Endothelial cell of hepatic sinusoid (primary cell): Measurements from ENCODE around the gene MLLT1.

Experiments used
- in situ Hi-C: cut with HindIII; loops from 2 replicates; pipeline ENCODE4 v1.10.0; 2017; ENCODE audit warnings: low sequenced_read_pairs

MLLT1 gene

DNA sequence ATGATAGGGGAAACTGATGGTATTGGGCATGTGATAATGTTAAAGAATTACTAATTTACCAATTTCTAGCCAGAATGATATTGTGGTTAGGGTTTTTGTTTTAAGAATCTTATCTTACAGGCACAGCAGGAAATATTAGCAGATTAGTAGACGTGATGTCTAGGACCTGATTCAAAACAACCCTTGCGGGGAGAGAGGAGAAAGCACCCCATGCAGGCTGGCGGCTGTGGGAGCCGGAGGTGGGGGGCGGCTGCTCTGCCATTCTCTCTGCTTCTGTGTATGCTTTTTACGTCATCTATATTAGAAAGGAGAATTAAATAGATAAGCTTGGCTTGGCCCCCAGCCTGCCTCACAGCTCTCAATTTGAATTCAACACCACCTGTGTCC lies 41.5 kb downstream of the MLLT1 start:
- in situ Hi-C loops: loop anchor here (5.0 kb wide), 2 partner anchors 34 to 91 kb away; no protein-coding TSS in a partner anchor

DNA sequence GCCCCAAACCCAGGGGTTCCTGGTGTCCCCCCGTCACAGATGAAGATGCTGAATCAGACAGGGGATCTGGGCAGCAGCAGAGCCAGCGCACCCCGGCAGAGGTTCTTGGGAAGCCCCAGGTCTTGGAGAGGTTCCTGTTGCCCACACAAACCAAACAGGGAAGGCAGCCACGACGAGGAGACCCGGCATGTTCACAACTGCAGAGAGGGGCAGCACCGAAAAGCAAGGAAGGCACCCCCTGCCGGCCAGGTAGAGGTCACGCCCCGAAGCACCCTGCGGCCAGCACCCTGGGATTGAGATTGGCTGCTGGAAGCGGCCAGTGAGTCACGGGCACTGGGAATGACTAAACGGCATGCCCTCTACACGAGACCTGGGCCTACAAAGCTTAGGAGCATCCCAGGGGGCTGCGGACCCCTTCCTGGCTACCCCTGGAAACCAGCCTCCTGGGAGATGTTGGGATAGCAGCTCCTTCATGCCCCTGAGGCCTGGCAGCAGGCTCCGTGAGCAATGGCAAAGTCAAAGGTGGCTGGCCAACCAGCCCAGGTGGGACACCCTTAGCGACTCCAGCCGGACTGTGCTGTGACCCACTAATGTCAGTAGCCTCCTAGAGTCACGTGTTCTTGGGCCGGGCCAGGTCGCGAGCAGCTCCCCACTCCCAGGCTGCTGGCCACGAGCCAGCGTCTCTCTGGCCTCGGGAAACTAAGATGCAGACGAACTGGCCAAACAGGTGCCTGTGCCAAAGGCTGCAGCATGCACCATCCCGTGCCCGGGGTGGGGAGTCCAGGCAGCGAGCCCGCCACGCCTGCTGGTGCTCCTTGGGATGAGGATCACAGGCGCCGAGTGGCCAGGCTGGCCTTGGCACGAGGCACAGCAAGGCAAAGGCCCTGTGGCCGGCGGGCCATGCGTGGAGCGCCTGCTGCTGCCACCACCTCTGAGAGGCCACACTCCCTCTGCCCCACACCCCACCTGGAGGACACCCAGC lies 43.2 kb downstream of the MLLT1 start:
- in situ Hi-C loops: loop anchor here (5.0 kb wide), 2 partner anchors 36 to 89 kb away; no protein-coding TSS in a partner anchor

DNA sequence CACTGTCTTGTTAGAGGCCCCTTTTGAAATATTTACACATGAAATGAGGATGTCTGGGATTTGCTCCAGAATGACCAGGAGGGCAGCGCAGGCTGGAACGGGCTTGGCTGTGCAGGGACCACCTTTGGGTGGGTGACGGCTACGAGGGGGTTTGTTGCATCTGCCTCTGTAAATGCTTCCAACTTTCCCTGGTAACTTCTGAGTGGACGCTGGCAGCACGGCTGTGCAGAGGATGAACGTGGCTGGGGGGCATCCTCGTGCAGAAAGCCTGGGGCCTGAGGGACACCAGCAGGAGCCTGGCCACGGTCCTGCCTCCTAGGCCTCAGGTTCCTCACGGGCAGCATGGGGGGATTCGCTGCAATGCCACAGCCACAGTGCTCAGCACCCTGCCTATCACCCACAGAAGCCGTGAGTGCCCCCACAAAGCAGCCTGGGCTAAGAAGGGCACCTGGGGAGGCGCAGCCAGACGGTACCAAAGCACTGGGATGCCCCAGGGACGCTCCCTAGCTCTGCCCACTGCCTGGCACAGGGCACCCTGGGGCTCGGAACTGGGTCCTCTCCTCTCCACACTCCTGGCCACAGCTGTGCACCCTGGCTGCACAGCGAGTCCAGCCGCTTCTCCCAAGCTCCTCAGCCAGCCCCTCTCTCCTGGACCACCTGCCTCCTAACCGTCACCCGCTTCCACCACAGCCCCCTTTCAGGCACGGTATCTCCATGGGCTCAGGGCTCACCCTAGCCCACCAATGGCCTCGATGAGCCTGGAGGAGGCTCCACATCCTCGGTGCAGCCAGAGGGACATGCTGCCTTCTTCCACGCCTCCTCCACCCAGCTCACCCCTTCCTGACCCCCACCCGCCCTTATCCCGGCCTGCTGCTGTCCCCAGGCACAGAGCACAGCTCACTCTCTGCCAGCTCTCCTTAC lies 44.5 kb downstream of the MLLT1 start:
- in situ Hi-C loops: loop anchor here (5.0 kb wide), 2 partner anchors 37 to 88 kb away; no protein-coding TSS in a partner anchor

GRCh38 chr19:6234527-6234926 lies 45.2 kb downstream of the MLLT1 start:
- in situ Hi-C loops: no loop called here

DNA sequence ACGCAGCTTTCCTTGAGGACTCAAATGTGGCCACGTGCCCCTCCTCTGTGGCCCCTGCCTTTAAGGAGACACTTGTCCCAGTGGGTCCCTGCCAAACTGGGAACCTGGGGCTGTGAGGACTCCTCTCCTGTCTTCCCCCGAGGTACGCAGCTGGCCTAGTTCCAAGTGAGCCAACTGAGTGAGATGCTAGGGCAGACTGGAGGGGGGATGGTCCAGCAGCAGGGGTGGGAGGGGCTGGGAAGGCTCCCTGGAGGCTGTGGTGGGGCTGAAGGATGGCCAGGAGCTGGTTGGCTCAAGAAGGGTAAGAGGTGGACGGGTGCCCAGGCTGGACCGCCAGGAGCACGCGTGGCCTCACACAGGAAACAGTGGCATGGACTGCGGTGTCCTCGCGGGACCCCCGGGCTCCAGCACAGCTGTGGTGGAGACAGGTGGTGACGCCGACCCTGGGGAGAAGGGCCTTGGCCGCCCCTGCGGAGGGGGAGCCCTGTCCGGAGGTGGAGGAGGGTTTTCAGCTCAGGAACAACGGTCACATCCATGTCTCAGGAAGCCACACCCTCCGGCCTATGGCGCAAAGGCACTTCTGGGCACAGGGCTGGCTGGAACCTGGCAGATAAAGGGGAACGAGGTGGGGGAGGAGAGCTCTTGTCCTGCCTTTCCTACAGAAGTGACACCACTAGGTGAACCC lies 45.8 kb downstream of the MLLT1 start:
- in situ Hi-C loops: no loop called here

DNA sequence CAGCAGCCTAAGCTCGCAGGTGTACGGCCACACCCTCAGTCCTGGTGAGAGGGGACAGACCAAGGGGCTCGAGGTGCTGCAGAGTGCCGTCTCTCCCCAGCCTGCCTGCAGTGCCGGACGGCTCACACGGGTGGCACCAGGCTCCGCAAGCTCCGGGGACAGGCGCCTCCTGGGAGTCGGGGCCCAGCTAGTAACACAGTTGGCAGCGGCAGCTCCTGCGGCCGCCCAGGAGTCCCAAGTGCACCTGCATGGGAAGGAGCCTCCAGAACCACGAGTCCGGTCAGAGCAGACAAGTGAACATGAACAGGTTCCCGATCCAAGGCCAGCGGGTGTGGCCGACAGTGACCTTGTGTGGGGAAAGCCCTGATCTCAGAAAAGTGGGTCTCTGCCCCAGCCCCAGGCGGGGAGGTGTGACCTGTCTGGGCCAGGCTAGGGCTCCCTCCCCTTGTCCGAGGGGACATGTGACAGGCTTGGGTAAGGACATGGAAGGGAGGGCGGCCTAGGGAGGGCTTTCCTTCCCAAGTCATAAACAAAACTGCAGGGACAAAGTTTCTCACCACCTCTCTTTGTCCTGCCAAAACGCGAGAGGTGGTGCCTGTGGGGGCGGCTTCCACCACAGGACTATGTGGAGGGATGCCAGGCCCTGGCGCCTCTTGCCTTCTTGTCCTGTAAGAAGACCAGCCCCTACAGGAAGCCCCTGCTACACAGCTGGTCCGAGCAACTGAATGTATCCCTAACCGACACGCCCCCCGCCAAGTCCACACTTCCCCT lies 46.5 kb downstream of the MLLT1 start:
- in situ Hi-C loops: no loop called here

DNA sequence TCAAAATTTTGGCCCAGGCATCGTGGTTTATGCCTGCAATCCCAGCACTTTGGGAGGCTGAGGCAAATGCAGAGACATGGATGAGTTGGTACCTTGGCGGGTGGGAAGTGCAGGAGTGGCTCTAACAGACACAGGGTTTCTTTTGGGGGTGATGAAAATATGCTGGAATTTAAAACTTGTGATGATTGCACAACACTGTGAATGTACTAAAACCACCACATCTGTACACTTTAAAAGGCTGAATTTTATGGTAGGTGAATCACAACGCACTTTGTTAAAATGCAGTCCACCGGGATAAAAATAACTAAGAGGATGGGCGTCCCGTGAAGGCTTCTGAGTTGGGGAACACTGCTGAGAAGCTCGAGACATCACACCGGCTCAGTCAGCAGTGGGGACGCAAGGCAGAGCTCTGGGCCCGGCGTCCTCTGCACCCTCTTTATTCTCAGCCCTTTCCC lies 47.1 kb downstream of the MLLT1 start:
- in situ Hi-C loops: no loop called here

- in situ Hi-C loops: no loop called here
Observed at GRCh38 chr19:6230991-6231448, 48.8 kb downstream of the MLLT1 start.

- in situ Hi-C loops: no loop called here
Observed at GRCh38 chr19:6229951-6230712, 49.6 kb downstream of the MLLT1 start.

GRCh38 chr19:6229216-6229913 lies 50.4 kb downstream of the MLLT1 start:
- in situ Hi-C loops: no loop called here

DNA sequence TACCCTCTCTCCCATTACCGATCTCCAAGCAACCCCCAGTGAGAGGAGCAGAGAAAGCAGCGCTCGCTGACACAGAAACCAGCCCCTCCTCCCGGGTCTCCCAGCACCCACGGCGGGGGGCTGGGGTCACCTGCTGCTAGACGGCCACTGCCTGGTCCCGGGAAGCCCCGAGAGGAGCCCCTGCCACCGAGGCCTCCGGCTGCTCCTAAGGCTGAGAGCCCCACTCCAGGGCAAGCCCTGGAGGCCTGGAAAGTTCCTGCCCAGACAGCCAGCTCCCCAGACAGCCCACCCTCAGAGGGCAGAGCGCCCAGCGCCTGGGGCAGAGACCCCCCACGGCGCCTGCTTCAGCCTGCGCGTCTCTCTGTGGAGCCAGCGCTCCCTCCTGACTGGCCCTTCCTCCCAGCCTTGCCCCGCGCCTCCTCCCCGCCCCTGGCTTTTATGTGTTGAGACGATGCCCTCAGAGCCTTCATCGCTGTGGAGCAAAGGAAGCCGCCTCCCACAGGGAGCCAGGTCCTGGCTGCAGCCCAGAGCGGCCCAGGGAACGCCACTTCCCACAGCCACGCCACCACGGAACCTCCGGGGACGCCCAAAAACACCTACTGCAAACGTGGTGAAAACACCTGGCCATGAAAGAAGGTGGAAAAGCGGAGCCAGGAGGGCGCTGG lies 51.1 kb downstream of the MLLT1 start:
- in situ Hi-C loops: no loop called here

GRCh38 chr19:6227936-6228325 lies 51.8 kb downstream of the MLLT1 start:
- in situ Hi-C loops: no loop called here

DNA sequence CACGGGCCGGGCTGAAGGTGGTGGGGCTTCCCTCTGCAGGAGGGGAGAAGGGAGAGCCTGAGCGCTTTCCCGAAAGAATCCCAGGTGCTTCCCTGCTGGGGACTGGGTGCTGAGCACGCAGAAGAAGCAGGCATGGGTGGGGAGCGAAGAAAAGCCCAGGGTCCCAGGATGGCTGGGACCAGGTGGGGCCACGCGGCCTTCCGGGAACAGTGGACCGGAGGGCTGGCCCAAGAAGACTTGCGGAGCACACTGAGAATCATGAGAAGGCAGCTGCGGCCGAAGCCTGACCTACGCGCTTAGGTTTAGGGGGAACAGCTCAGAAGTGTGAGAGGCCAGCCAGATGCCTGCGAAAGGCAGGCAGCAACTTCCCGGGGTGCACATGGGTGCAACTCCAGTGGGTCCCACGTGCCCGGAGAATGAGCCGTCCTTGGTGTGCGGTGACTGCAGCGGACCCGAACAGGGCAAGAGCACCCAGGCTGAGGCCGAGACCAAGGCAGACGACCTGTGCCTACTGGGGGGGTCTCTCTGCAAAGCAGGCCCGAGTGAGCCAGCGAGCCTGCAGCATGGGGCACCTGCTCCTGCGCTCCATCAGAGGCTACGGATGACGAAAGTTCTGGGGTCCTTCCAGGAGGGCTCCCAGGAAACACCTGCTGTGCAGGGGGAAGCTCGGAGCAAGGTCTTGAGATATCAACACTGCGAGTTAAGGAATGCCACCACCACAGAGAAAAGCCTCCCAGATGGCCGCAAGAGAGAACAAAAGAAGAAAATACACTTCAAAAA lies 52.4 kb downstream of the MLLT1 start:
- in situ Hi-C loops: no loop called here

DNA sequence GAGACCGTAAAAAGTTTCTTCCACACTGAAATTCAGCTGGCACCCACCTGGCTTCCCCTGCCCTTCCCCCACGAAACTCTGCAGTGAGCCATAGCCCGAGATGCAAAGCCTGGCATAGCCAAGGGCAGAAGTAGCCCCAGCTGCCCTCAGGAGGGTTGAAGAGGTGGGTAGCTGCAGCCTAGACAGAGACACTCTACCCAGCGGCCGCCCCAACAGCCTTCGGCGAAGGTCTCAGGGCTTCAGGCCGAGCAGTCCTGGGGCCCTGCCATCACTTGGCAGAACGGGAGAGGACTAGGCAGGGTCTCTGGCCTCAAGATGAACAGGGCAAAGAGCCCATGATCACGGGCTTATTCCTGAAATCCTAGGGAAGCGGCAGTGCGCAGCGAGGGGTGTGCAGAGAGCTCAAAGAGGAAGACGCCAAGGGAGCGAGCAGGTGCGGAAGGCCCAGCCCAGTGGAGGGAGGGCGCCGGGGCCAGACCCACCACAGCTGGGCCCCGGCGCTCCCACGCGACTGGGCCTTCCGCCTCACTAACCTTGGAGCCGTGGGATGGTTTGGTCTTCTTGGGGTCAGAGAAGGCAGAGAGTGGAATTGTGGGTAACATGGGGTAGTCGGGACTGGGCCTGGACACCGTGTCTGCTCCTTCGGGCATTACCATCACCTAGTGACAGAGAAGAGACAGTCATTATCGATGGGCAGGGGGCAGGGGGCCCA lies 53.2 kb downstream of the MLLT1 start:
- in situ Hi-C loops: no loop called here

GRCh38 chr19:6226012-6226411 lies 53.8 kb downstream of the MLLT1 start:
- in situ Hi-C loops: no loop called here

DNA sequence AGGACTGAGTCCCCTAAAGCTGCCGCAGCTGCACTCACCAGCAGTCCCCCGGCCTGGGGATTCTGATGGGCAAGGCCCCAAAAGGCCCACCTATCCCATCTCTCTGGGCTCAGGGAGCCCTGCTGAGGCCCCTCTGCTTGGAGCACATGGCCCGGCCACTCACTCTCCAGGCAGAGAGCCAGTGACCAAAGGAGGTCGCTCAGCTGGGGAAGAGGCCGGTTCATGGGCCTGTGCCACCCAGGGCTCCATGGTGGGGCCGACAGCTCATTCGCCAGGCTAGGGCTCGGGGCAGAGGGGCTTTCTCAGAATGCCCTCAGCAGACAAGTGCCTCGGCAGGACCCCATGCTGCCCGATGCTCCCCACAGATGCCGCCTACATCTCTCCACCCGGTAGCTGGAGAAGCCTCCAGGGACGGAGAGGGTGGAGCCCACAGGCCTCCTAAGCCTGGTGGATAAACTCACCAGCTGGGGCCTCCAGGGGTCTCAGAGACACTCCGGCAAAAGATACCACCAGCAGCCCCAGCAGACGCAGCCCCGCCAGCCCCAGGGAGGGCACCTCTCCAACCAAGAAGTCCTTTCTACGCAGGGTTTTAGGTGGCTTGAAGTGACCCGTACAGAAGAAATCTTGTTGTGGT lies 54.4 kb downstream of the MLLT1 start:
- in situ Hi-C loops: no loop called here
